Dermis microvascular lymphatic vessel endothelial cell (primary cell): Measurements from ENCODE around the gene LGR5. TPM values are rescaled to one million over a fixed set of nuclear protein-coding genes. Genes with fewer than 3 reads are reported as not detected.
"Not testable (repeated sequence)": the region's sequence is repeated elsewhere in the genome, so short reads cannot be mapped to it uniquely, and the experiment has no call there.

Source experiments
- DNase-seq, 2 donors: peaks; one replicate each; pipeline versions ENCODE4 v3.0.0 to v3.0.0-alpha.2; 2010; ENCODE audit warnings: low read depth in 2 of 2
- total RNA-seq: library from RNA; depleted of rRNA; stranded (reverse); fragments of >200 nt; gene quantifications from 2 replicates; pipeline ENCODE4 v1.2.1, GENCODE V29; 2014

Gene LGR5
- total RNA-seq, 1 donor from 2014 or later: not detected

DNA sequence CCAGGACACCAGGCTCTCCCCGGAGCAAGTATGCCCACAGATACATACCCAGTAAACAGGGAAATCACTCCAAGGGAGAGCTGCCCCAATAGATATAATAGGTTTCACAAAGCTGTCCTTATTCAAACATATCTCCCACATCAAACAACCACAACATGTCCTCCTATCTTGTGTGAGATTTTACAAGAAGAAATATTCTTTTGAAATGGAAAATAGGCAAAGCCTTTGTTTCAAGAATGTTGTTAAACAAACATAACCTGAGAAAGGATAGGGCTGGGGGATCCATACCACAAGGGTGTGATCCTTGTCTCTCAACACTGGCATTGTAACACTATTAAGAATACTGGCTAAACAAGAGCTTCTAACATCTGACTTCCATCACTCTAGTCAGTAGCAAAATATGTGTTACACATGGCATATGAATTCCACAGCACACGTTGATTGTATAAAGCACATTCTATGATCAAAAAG, 32.9 kb downstream of the LGR5 start:
- no peak for DNase-seq

DNA sequence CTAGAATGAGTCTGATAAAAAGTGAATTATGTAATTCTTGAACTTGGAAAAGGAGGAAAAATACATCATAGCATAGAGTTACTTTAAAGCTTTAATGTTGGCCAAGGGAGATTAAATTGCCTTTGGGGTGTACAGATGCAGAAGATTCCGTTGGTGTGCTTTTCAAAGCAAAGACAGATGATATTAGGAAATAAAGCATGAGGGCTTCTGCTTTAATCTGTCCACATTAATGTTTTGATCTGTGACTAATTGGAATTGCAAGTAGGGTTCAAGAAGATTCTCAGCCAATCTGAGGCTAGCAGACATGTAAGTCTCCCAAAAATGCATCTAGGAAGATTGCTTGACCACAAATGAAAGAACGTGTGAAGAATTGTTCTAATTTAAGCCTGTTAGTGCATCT, 35.2 kb downstream of the LGR5 start:
- no peak for DNase-seq

GRCh38 chr12:71475280-71475679, 35.7 kb downstream of the LGR5 start:
- no peak for DNase-seq

- DNase-seq: no peak
These were observed 36.9 kb downstream of the LGR5 start for GRCh38 chr12:71476513-71476912.

DNA sequence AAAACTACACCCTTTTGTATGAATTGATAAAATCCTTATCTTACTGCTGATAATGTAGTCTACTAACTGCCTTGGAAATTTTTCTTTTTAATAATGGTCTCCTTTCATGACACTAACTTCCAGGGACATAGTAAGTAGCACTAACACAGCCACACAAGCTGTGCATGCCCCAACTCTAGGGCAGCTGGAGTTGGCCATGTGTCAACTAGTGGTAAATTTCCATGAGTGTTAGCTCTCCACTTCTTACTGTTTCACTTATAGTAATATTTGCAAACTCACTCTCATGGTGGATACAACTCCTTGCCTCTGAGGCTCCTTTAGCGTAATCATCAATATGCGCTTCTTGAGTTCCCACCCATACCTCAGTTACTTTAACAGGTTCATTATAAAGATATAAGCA, 38.0 kb downstream of the LGR5 start:
- no peak for DNase-seq

- DNase-seq: no peak
These were observed 38.7 kb downstream of the LGR5 start for GRCh38 chr12:71478270-71478669.

GRCh38 chr12:71484272-71484905, 44.8 kb downstream of the LGR5 start:
- DNase-seq: no peak

DNA sequence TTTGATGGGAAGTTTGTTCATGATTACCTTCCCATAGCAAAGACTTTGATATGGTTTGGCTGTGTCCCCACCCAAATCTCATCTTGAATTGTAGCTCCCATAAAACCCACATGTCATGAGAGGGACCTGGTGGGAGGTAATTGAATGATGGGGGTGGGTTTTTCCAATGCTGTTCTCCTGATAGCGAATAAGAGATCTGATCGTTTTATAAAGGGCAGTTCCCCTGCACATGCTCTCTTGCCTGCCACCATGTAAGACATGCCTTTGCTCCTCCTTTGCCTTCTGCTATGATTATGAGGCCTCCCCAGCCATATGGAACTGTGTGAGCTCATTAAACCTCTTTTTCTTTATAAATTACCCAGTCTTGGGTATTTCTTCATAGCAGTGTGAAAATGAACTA, 51.2 kb downstream of the LGR5 start:
- DNase-seq: not testable (repeated sequence)

DNA sequence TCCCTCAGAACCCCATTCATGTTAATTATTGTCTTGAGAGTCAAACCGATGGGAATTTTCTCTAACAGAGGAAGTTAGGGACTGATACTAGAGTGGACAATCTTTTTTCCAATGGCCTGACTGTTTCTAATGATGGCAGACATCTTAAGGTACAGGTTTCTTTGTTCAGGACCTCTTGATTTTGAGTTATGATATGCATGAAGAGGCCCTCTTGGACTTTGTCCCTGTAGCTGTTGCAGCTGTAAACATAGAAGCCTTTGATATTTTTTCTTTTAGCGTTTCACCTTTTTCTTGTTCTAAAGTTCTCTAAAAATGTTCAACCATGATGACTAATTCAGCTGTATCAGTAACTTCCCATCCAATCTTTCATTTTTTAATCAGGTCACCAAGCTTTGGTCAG, 53.0 kb downstream of the LGR5 start:
- no peak for DNase-seq

GRCh38 chr12:71499834-71500233, 60.2 kb downstream of the LGR5 start:
- DNase-seq: no peak

DNA sequence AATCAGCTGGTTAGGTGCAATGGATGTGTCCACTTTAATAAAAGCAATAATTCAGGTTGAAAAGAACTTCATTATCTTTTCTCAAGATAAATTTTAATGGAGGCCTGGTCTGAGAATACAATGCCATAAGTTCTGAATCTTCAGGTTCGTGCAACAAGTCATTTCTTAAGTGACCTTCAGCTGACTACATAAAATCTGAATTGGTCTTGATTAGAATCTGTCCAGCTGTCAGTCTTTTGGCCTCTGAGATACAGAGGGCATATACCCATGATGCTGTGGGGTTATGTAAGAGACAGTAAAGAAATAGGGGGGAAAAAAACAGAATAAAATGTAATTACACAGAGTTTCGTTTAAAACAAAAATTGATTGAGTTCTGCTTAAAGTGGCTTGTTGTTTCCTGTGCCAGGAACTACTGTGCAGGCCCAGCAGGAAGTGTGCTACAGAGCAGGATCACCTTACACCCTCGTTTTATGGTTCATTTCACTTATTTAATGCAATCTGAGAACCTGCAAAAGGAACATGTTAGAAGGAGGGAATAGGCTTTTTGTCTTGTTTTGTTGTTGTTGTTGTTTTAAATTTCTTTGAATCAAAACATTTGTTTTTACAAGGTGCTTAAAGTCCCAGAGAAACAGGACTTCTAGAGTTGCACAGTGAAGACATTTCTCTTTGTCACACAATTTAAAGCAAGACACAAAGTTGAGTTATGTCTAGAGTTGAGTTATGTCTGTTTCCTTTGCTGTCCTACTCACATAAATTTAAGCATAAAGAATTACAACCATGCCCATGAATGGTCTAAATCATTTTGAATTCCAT, 64.2 kb downstream of the LGR5 start:
- no peak for DNase-seq

DNA sequence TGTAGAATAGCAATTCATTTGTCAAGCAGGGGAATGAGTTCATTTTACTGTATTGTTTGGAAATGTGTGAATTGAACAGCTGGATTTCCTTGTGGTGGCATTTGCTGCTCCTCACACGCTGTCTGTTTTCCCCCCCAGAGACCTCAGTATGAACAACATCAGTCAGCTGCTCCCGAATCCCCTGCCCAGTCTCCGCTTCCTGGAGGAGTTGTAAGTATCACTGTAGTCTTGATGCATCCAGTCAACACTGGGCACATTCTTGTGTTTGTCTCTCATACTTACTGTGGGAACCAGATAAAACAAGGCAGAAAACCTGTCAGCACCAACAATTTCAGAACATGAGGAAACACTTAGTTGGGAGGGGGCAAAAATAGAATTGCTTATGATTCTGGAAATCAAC, 64.9 kb downstream of the LGR5 start:
- no peak for DNase-seq

DNA sequence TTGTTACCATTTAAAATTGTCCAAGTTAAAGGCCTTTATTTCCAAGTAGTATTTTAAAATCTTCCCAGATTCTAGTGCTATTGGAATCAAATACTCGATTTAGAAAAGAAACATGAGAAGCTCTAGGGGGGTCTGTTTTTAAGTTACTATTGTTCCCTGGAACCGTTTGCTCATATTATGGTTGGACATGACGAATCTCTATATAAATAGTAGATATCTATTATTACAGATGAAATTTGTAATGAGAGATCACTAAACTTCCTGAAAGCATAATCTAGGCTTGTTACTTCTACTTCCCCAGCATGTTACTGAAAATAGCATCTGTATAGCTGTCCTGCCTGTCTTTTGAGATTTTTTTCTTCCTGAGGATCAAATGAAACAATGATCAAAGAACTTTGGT, 70.1 kb downstream of the LGR5 start:
- DNase-seq: no peak

GRCh38 chr12:71517145-71517846, 77.7 kb downstream of the LGR5 start:
- no peak for DNase-seq

DNA sequence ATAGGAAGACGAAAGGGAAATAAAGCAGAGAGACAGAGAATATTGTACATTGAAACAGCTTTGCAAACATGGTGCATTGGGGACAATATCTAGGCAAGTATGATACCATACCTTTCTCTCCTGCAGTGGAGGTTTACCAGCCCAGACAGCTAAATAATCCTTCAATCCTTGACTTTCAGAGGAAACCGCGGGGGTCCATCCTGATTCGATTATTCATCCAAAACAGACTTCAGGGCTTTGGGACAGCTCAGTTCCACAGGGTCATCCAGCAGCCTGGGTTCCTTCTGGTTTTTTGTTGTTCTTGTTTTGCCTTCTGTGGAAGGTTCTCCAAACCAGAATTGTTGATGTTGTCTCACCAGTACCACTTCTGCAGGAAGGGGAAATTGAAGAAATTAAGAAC, 81.5 kb downstream of the LGR5 start:
- DNase-seq: no peak

DNA sequence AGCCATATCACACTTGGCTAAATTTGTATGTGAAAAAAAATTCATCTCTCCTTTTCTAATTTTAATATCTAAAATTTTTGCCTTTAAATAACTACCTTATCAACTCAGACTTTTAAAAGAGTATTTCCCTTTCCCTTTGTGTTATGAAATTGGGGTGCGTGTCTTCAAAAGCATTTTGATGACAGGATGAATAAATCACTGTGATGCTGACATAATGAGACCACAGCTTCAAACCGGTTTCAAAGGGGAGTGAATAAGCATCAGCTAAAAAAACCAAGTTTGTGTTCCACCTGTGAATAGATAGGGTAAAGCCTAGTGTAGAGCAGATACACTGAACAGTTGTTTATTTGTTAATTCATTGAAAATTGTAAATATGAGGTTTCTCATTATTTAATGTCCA, 85.0 kb downstream of the LGR5 start:
- DNase-seq: no peak

GRCh38 chr12:71533703-71534102, 94.1 kb downstream of the LGR5 start:
- no peak for DNase-seq

- no peak for DNase-seq
These were observed 96.8 kb downstream of the LGR5 start for GRCh38 chr12:71536279-71536938.

GRCh38 chr12:71536939-71537622, 97.5 kb downstream of the LGR5 start:
- no peak for DNase-seq

DNA sequence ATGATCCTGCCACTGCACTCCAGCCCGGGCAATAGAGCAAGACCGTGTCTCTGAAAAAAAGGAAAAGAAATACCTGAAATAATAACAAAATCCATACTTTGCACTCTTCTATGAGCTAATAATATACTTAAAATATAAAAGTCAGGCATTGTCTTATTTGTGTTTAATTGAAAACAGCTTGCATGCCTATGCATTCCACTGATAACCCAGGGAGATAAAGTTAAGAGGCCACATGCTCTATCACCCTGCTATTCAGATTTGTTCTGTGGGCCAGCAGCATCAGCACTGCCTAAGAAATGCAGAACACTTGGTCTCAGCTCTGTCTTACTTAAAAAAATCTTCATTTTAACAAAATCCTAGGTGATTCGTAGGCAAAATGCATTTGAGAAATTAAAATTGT, 99.2 kb downstream of the LGR5 start:
- DNase-seq: no peak

DNA sequence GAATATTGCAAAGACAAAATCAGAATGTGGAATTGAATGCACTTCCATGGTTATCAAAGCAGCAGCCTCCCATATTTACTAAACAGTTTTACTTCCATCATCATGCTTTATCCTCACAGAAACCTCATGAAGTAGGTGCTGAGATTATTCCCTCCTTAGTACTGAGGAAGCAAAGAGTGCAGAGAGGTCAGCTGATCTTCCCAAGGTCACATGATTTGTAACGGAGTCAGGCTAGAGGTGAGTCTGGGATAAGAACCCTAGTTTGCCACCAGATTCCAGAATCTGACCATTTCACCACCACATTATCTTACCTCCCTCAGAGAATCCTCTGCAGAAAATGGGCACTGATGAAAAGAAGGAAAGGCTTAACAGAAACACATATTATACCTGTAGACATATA, 102.0 kb downstream of the LGR5 start:
- DNase-seq: no peak
